Parathyroid adenoma (tissue), 2 donors: Measurements from ENCODE around the gene NAA60.
"Not testable (repeated sequence)": the region's sequence is repeated elsewhere in the genome, so short reads cannot be mapped to it uniquely, and the experiment has no call there.

Experiments
- H2AFZ ChIP-seq: fragments of 300-600 bp; sonication (generic); one replicate; pipeline ENCODE4 v1.7.0; 2017; ENCODE audit warnings: antibody characterized with exemption, mild to moderate bottlenecking
- H3K27ac ChIP-seq: fragments of 300-600 bp; sonication (generic); one replicate; pipeline ENCODE4 v1.7.0; 2017
- H3K27me3 ChIP-seq: fragments of 300-600 bp; sonication (generic); one replicate; pipeline ENCODE4 v1.7.0; 2017; ENCODE audit warnings: low read length; ENCODE audit not compliant: control insufficient read depth, insufficient read depth
- H3K36me3 ChIP-seq: fragments of 300-600 bp; sonication (generic); one replicate; pipeline ENCODE4 v1.7.0; 2017; ENCODE audit warnings: low read length; ENCODE audit not compliant: control insufficient read depth, insufficient read depth
- H3K4me1 ChIP-seq: fragments of 300-600 bp; sonication (generic); one replicate; pipeline ENCODE4 v1.7.0; 2017; ENCODE audit warnings: control low read depth
- H3K4me2 ChIP-seq: fragments of 300-600 bp; sonication (generic); one replicate; pipeline ENCODE4 v1.7.0; 2017; ENCODE audit warnings: low read length
- H3K4me3 ChIP-seq: fragments of 300-600 bp; sonication (generic); one replicate; pipeline ENCODE4 v1.7.0; 2017; ENCODE audit warnings: low read depth, low read length
- H3K79me2 ChIP-seq: fragments of 300-600 bp; sonication (generic); one replicate; pipeline ENCODE4 v1.7.0; 2017; ENCODE audit warnings: control low read depth
- H3K9ac ChIP-seq: fragments of 300-600 bp; sonication (generic); one replicate; pipeline ENCODE4 v1.7.0; 2017; ENCODE audit warnings: mild to moderate bottlenecking
- H3K9me3 ChIP-seq: fragments of 300-600 bp; sonication (generic); one replicate; pipeline ENCODE4 v1.7.0; 2017; ENCODE audit warnings: low read length; ENCODE audit not compliant: control insufficient read depth
- CTCF ChIP-seq: fragments of 300-600 bp; sonication (generic); IDR thresholded peaks from one replicate; pipeline ENCODE4 v1.7.0; 2017; ENCODE audit warnings: antibody characterized with exemption, mild to moderate bottlenecking
- donor health status: primary hyperparathyroidism.

Gene NAA60

GRCh38 chr16:3525951-3526350 lies 82.5 kb downstream of the NAA60 start:
- no peaks in the 10 kb centered on the region for H3K36me3 ChIP-seq
- no peak overlapping the region for H3K4me2 ChIP-seq
- no peak for TF ChIP-seq CTCF
- no peak overlapping the region for H3K4me3 ChIP-seq
- peaks cover 5% of the 10 kb centered on the region for H3K79me2 ChIP-seq
- no peak overlapping the region for H2AFZ ChIP-seq
- no peaks in the 10 kb centered on the region for H3K4me1 ChIP-seq
- no peak overlapping the region for H3K27ac ChIP-seq
- H3K9ac ChIP-seq = no peak overlapping the region
- no peaks in the 10 kb centered on the region for H3K27me3 ChIP-seq
- H3K9me3 ChIP-seq = no peaks in the 10 kb centered on the region

GRCh38 chr16:3527216-3527829 lies 83.8 kb downstream of the NAA60 start:
- not testable (repeated sequence) for H3K4me2 ChIP-seq, H3K9me3 ChIP-seq, H2AFZ ChIP-seq, H3K9ac ChIP-seq, H3K79me2 ChIP-seq, H3K4me3 ChIP-seq, H3K27ac ChIP-seq, H3K27me3 ChIP-seq, H3K36me3 ChIP-seq, H3K4me1 ChIP-seq
- peak; percentile 47 for TF ChIP-seq CTCF

GRCh38 chr16:3528406-3528805 lies 84.9 kb downstream of the NAA60 start:
- Histone ChIP-seq H2AFZ (no peak overlapping the region), H3K9me3 (no peaks in the 10 kb centered on the region), H3K79me2 (no peaks in the 10 kb centered on the region), H3K4me2 (no peak overlapping the region), H3K36me3 (no peaks in the 10 kb centered on the region), H3K4me3 (no peak overlapping the region), H3K4me1 (no peaks in the 10 kb centered on the region), H3K27me3 (no peaks in the 10 kb centered on the region), H3K9ac (no peak overlapping the region), H3K27ac (no peak overlapping the region)
- no peak for TF ChIP-seq CTCF

- H3K4me1 ChIP-seq = no peaks in the 10 kb centered on the region
- no peaks in the 10 kb centered on the region for H3K9me3 ChIP-seq
- no peaks in the 10 kb centered on the region for H3K36me3 ChIP-seq
- H3K4me2 ChIP-seq = no peak overlapping the region
- no peak overlapping the region for H2AFZ ChIP-seq
- no peaks in the 10 kb centered on the region for H3K79me2 ChIP-seq
- no peak for TF ChIP-seq CTCF
- H3K27me3 ChIP-seq = no peaks in the 10 kb centered on the region
- no peak overlapping the region for H3K27ac ChIP-seq
- no peak overlapping the region for H3K4me3 ChIP-seq
- no peak overlapping the region for H3K9ac ChIP-seq
Observed at GRCh38 chr16:3529175-3529574, 85.7 kb downstream of the NAA60 start.

- no peak overlapping the region for H2AFZ ChIP-seq
- no peak overlapping the region for H3K9ac ChIP-seq
- no peaks in the 10 kb centered on the region for H3K79me2 ChIP-seq
- H3K4me2 ChIP-seq = no peak overlapping the region
- no peaks in the 10 kb centered on the region for H3K27me3 ChIP-seq
- H3K4me3 ChIP-seq = no peak overlapping the region
- no peaks in the 10 kb centered on the region for H3K4me1 ChIP-seq
- TF ChIP-seq CTCF = no peak
- no peaks in the 10 kb centered on the region for H3K9me3 ChIP-seq
- H3K27ac ChIP-seq = no peak overlapping the region
- no peaks in the 10 kb centered on the region for H3K36me3 ChIP-seq
Observed at GRCh38 chr16:3530371-3530914, 87.0 kb downstream of the NAA60 start.
